ENCODE measurements around the gene VPS37C.

GRCh38 chr11:61083601-61084147 lies 77.6 kb downstream of the VPS37C start:
- no peak for TF ChIP-seq POLR2AphosphoS5 (IDR thresholded peaks at IDR 0.05; ENCODE audit: low read depth, low read length)
- TF ChIP-seq CTCF (IDR thresholded peaks at IDR 0.05): no peak
- no peak for TF ChIP-seq NRF1 (IDR thresholded peaks at IDR 0.05; ENCODE audit: low read depth, low read length)
- no peak for TF ChIP-seq EZH2phosphoT487 (IDR thresholded peaks at IDR 0.05; ENCODE audit: borderline replicate concordance, low read depth)
- no peak for TF ChIP-seq TAF1 (IDR thresholded peaks at IDR 0.05; ENCODE audit: borderline replicate concordance, low read depth, low read length)
- TF ChIP-seq EP300 (IDR thresholded peaks at IDR 0.05; ENCODE audit: borderline replicate concordance in 1 of 2, low read depth in 1 of 2, low read length in 1 of 2): no peak
- no peak for TF ChIP-seq USF2 (IDR thresholded peaks at IDR 0.05; ENCODE audit: borderline replicate concordance, low read depth, low read length)
- TF ChIP-seq USF1 (IDR thresholded peaks at IDR 0.05; ENCODE audit: borderline replicate concordance, low read depth): no peak
- TF ChIP-seq FOXJ3 (CRISPR knock-in tag; IDR thresholded peaks at IDR 0.05): no peak
- no peak for TF ChIP-seq YY1 (IDR thresholded peaks at IDR 0.05; ENCODE audit: low read depth)
- no peak for TF ChIP-seq MEF2A (IDR thresholded peaks at IDR 0.05; ENCODE audit: borderline replicate concordance, low read depth)
- no peak for TF ChIP-seq NFIC (IDR thresholded peaks at IDR 0.05; ENCODE audit: borderline replicate concordance)
